Erythroblast (primary cell): ENCODE results near the gene SLC39A11.

Source experiments
- GATA1 ChIP-seq: IDR thresholded peaks from 2 replicates; pipeline ENCODE4 v1.6.1; 2011; ENCODE audit warnings: low read depth, mild to moderate bottlenecking, control low read depth, low read length, moderate library complexity
- POLR2A ChIP-seq: IDR thresholded peaks from 2 replicates; pipeline ENCODE4 v1.6.1; 2011; ENCODE audit warnings: mild to moderate bottlenecking, low read length

- no peak for TF ChIP-seq POLR2A
- no peak for TF ChIP-seq GATA1
Observed at GRCh38 chr17:72950242-72950931, 142.1 kb downstream of the SLC39A11 start.
